Stimulated activated CD4-positive, alpha-beta T cell treated with anti-CD3 and anti-CD28 coated beads, TNF-alpha, amount 100 ng/mL, for 24 hours (primary cell): ENCODE data around the gene SFXN3.
"Not testable (repeated sequence)": the region's sequence is repeated elsewhere in the genome, so short reads cannot be mapped to it uniquely, and the experiment has no call there.

Experiments used
- DNase-seq, 3 experiments: peaks; one replicate each; pipeline ENCODE4 v3.0.0-alpha.2; 2020; ENCODE audit warnings: low read depth in 3 of 3

The SFXN3 gene

GRCh38 chr10:101015582-101015973 lies 15.5 kb upstream of the SFXN3 start:
- no peak for DNase-seq

- no peak for DNase-seq
Measured at GRCh38 chr10:101016814-101017213, 14.2 kb upstream of the SFXN3 start.

DNA sequence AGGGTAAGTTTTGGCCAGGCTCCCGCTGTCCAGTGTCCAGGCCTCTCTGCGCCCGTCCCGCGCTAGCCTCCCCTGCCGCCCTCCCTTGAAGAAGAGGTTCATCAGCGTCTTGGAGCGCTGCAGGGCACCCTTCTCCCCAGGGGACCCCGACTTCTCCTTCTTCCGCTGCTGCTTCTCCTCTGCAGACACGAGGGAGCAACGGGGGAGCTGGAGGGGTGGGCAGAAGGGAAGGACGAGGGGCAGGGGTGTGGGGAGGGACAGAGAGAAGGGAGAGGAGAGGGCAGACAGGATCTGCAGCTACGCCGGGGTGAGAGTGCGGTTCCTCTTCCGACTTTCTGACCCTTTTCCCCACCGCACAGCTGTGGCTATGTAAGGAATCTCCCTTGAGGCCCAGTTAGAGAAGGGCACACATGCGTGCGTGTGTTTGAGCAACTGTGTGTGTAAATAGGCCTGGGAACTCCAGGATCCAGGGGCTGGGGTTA lies 12.9 kb upstream of the SFXN3 start:
- DNase-seq = no peak

DNA sequence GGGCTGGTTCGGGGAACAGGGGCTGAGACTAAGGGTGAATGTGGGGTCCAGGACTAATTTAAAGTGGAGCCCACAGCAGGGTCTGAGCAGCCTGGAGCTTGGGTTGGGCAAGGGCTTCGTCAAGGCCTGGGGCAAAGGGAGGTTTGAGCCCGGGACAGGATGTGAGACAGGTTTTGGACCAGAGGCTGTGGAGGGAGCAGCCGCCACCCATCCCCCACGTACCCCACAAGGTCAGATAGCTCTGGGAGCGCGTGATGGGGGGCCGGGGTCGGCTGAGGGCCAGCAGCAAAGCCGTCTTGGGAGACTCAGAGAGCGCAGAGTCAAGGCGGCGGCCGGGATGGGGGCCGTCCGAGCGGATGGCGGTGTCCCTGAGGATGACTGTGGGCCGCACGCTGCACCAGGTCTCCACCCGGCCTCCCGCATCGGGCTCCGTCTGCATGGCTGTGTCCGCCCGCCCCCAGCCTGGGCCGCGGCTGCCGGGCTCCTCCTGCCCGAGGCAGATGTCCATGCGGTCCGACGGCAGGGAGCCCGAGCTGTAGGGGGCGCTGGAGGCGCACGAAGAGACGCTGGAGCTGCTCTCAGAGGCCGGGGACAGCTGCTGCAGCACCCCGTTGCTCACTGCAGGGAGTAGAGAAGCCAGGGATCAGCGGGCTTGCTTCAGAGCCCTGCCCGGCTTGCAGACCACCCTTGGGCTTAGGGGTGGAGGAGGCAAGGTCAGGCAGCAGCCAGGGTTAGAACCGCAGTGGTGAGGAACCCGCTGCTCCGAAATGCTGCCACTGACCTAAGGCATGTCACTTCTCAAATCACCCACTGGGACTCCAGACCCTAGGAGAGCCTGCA lies 12.2 kb upstream of the SFXN3 start:
- DNase-seq = peak; percentile 47 to 83 (median 50)

DNA sequence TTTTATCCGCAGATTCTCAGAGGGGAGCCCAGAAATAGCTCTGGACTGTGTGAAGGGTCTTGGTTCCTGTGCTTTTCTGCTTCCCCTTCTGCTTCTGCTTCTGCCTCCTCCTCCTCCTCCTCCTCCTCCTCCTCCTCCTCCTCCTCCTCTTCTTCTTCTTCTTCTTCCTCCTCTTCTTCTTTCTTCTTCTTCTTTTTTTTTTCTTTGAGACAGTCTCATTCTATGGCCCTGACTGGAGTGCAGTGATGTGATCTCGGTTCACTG lies 11.7 kb upstream of the SFXN3 start:
- no peak for DNase-seq

DNA sequence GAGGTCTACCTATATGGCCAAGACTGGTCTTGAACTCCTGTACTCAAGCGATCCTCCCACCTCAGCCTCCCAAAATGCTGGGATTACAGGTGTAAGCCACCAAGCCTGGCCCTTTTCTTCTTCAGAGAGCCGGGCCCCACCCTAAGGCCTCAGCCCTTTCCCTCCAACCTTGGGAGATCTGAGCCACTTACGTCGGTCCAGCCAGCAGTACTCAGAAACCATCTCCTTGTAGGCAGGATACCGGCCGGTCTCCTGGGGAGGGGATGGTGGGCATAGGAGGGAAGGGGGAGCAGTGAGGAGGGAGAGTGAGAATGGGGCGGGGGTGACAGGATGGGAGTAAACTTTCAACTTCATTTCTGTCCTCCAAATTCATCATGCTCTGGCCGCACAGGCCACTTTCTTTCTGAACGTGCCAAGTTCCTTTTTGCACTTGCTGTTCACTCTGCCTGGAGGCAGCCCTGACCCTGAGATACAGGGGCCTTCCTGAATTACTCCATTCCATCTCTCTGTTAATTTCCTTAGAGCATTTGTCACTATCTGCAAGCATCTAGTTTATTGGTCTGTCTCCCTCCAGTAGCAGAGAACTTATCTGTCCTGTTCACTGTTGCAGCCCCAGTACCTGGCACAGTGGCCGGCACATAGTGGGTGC lies 10.5 kb upstream of the SFXN3 start:
- DNase-seq = no peak

DNA sequence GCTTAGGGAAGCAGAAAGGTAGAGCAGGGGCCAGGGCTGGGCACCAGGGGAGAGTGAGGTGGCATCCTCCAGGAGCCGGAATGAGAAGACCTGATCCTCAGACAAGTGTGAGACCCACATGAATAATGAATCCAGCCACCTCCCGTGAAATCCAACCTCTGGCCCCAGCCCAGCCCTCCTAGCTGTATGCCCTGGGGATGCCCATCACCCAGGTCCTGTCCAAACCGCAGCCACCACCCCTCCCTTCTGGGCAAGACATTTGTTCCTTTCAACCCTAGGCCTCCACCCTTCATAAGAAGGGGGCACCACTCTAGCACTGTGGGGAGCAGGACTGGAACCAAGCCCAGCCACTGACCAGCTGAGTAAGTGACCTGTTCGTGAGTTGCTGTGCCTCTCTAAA lies 9.8 kb upstream of the SFXN3 start:
- no peak for DNase-seq

DNA sequence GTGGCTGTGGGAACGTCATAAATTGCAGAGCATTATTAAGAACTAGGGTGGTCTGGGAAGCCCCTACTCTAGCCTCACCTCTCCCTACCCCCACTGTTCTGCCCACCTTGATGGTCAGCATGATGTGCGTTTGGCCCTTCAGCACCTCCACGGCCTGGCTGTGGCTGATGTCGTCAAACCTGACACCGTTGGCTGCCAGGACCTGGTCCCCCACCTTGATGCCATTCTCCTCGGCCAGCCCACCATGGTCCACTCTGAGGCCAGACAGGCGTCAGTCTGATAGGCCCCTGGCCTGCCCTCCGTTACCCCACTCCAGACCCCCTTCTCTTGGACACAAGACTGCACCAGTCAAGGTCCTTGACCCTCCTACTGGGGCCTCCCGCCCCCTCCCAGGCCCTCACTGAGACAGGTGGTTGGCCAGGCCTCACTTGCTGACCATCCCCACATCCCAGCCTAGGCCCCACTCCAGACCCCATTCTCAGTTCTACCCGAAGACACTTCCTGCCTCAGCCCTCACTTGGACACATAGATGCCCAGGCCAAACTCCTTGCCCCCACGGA lies 9.3 kb upstream of the SFXN3 start:
- DNase-seq = no peak

DNA sequence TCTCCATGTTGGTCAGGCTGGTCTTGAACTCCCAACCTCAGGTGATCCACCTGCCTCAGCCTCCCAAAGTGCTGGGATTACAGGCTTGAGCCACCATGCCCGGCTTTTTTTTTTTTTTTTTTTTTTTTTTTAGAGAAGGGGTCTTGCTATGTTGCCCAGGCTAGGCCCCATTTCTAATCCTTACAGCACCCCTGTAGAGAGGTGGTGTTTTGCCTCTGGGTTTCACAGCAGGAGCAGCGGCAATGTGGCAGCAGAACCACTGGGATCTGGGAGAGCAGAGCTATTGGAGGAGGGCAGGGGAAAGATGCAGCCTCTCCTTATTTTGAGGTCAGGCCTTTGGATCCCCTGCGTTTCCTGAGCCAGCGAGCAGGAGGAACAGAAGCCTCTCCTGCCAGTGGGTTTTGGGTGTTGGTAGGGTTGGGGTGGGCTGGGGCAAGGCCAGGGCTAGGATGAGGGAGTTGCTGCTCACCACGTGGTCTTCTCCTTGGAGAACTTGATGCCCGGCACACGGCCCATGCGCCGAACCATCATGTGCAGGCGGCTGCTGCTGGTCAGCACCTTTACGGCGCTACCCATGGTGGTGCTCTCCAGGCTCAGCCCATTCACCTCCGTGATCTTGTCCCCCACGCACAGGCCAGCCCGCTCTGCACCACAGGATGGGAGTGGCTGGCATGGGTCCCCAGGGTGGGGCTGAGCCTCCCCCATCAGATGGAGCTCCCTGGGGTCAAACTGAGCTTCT lies 7.9 kb upstream of the SFXN3 start:
- DNase-seq = no peak

GRCh38 chr10:101027106-101027720 lies 3.8 kb upstream of the SFXN3 start:
- no peak for DNase-seq

- no peak for DNase-seq
Measured at GRCh38 chr10:101028446-101029337, 2.3 kb upstream of the SFXN3 start.

GRCh38 chr10:101029520-101030295 lies 1.3 kb upstream of the SFXN3 start:
- no peak for DNase-seq

GRCh38 chr10:101030496-101031127 lies 422 bp upstream of the SFXN3 start:
- DNase-seq = no peak

DNA sequence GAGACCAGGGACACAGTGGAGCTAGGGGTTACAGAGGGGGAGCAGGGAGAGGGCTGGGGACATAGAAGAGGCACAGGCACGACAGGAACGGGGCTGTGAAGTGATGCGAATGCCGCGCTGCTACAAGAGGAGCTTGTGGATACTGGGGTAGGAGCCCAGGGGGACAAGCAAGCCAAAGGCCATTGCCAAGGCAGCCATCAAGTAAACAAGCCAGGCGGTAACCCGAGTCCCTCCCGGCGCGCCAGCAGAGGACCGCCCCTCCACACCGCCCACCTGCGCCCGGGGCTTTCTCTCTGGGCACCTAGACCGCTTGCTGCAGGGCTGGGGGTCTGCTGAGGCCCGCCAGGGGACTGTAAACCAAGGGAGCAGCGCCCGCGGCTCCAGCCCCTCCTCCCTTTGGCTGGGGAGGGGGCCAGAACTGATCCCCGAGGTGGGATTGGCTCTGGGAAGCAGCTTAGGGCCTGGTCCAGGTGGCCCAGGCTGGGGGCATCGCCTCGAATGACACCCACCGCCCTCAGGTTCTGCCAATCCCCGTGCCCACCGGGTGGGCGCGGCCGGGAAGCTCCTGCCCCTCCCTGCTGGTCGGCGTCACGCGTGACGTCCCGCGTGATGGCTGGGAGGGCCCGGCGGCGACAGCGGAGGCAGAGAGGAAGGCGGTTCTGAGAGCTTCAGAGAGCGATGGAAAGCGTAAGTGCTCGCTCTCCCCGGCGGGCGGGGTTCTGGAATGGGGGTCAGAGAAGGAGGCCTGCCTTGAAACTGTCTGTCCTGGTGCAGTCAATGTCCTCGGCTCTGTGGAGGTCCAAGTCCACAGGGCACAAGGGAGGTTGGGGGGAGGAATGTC lies 982 bp downstream of the SFXN3 start:
- peak; percentile 46 to 69 (median 55) for DNase-seq

DNA sequence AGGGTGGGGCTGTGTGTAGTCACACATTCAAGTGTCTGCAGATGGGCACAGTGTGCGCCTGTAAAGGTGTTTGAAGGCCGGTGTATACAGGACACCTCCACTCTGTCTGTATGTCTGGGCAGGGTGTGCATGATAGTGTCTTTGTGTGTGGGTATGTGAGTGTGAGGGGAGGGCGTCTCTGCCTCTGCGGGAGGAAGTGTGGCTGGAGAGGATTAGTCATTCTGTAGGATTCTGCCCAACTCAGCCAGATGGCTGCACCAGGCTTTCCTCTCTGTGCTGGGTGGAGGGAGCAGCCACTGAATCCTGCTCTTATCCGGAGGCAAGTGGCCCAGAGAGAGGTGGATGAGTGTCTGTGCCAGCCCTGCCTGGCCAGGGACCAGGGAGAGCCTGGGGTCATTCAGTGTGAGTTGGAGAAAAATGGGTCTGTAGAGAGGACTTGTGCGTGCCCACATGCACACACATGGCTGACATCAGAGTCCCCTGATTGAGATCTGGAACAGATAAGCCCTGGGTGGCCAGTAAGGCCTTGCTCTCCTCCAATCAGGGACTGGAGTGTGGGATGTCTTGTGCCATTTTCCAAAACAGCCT lies 1.7 kb downstream of the SFXN3 start:
- peak in 2 of 3 experiments; percentile 28 to 58 for DNase-seq

DNA sequence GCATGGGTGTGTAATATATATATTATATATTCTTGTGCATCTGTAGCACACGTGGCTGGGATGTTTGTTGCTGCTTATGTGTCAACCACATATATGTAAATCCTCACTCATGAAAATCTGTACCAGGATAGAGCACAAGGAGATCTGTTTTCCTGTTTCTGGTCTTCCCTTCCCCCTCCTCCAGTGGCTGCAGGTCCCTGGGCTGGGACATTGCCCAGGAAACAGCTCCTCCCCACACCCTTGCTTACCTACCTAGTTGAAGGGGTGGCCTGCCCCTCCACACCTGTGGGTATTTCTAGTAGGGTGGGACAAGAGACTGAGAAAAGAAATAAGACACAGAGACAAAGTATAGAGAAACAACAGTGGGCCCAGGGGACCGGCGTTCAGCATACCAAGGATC lies 2.2 kb downstream of the SFXN3 start:
- no peak for DNase-seq

DNA sequence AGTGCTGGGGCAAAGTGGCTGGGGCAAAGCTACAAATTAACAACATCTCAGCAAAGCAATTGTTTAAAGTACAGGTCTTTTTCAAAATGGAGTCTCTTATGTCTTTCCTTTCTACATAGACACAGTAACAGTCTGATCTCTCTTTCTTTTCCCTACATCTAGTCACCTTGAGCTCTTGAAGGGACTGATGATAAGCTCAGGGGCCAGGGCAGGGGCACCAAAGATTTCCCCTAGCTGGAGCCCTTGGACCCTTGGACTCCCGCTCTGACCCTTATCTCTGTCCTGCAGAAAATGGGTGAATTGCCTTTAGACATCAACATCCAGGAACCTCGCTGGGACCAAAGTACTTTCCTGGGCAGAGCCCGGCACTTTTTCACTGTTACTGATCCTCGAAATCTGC lies 3.4 kb downstream of the SFXN3 start:
- not testable (repeated sequence) for DNase-seq

- no peak for DNase-seq
Measured at GRCh38 chr10:101035314-101035713, 4.3 kb downstream of the SFXN3 start.
